GM18951 (cell line): ENCODE measurements around the gene PLGLB1.
"Not testable (repeated sequence)": the region's sequence is repeated elsewhere in the genome, so short reads cannot be mapped to it uniquely, and the experiment has no call there.

Source experiments
- in situ Hi-C: fragments of 300-500 bp; cut with MboI; formaldehyde crosslinking; loops from one replicate; pipeline ENCODE4 v1.12.0; 2022; ENCODE audit warnings: low sequenced_read_pairs, mixed read lengths, inconsistent platforms; ENCODE audit not compliant: unreplicated experiment

PLGLB1 gene

GRCh38 chr2:87021744-87022143 lies at the start of gene PLGLB1:
TSS of gene PLGLB1 (minus strand) at chr2:87021844. CDS start at chr2:87021783, 61 bp downstream.
- in situ Hi-C loops: not testable (repeated sequence)

- in situ Hi-C loops: loop anchor here (25.0 kb wide), 1 partner anchor 327 kb away; no protein-coding TSS in a partner anchor
Observed at GRCh38 chr2:87064305-87064704, 42.7 kb upstream of the PLGLB1 start.

DNA sequence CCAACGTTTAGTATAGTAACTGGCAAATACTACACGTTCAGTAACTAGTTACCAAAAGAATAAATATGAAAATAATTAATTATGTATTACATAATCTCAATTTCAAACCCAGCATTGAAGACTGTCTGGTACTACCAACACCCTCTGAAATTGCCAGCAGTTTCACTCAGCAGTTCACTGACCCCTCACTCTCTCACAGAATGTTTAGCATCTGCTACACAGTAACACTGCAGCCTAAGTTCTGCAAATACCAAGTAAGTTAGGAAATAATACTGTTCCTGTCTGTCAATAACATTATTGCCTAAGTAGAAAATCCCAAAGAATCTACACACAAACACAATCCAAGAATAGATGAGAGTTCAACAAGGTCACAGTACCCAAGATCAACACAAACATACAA lies 41.8 kb upstream of the PLGLB1 start:
- in situ Hi-C loops: loop anchor here (25.0 kb wide), 1 partner anchor 326 kb away; no protein-coding TSS in a partner anchor

GRCh38 chr2:87061519-87061918 lies 39.9 kb upstream of the PLGLB1 start:
- in situ Hi-C loops: loop anchor here (25.0 kb wide), 1 partner anchor 324 kb away; no protein-coding TSS in a partner anchor

DNA sequence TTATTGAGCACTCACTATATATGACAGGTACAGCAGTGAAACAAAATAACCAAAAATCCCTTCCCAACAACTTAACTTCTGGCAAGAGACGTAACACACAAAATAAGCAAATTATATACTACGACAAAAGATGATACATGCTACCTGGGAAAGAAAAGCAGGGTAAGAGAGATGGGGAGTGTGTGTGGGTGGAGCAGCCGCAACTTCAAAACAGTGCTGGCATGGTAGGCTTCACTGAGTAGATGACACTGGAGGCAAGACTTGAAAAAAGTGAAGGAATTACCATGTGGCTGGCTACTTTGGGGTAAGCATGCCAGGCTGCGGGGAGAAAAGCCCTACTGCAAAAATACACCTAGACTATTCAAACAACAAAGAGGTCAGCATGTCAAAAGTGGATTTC lies 36.0 kb upstream of the PLGLB1 start:
- in situ Hi-C loops: loop anchor here (25.0 kb wide), 1 partner anchor 320 kb away; no protein-coding TSS in a partner anchor

DNA sequence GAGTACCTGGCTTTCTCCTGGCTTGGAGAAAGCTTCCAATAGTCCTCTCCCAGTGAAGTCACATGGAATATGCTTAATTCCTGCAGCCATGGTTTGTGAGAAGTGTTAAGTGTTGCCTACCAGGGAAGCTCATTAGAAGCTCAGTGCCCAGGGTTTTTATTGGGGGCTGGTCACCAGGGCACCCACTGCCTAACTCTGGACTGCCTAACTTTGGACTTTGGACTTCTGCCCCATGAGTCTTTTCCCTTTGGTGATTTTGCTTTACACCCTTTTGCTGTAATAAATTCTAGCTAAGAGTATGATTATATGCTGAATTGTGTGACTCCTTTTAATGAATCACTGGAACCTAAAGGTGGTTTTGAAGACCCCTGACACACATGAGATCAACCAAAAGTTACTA lies 35.2 kb upstream of the PLGLB1 start:
- in situ Hi-C loops: loop anchor here (25.0 kb wide), 1 partner anchor 320 kb away; no protein-coding TSS in a partner anchor

DNA sequence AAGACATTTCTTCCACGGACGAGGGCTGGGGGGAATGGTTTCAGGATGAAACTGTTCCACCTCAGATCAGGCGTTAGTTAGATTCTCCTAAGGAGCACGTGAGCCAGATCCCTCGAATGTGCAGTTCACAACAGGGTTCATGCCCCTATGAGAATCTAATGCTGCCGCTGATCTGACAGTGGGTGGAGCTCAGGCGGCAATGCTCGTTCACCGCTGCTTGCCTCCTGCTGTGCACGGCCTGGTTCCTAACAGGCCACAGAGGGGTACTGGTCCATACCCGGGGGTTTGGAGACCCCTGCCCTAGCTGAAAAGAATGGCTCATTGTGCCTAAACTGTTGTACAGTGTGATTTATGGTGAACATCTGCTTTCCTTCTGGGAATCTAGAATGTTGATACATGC lies 34.8 kb upstream of the PLGLB1 start:
- in situ Hi-C loops: loop anchor here (25.0 kb wide), 1 partner anchor 319 kb away; no protein-coding TSS in a partner anchor

DNA sequence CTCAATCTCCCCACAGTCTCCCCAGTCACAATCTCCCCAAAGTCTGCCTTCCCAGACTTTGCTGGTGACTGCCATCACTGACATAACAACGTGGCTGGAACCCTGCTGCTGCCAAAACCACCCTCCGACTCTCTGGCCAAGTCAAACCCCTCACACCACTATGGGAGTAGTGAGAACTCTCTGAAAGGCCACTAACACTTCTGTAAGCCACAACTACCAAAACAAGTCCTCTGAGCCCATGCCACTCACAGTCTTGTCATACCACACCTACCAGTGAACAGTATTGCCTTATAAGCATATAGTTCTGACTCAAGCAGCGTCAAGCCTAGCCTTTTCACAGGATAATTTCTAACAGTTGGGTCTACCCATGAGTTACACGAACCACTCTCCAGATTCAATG lies 32.7 kb upstream of the PLGLB1 start:
- in situ Hi-C loops: loop anchor here (25.0 kb wide), 1 partner anchor 317 kb away; no protein-coding TSS in a partner anchor

- in situ Hi-C loops: not testable (repeated sequence)
Observed at GRCh38 chr2:87041321-87041978, 19.8 kb upstream of the PLGLB1 start.

- in situ Hi-C loops: not testable (repeated sequence)
Observed at GRCh38 chr2:87028607-87029006, 7.0 kb upstream of the PLGLB1 start.

GRCh38 chr2:87026816-87027215 lies 5.2 kb upstream of the PLGLB1 start:
- in situ Hi-C loops: not testable (repeated sequence)

DNA sequence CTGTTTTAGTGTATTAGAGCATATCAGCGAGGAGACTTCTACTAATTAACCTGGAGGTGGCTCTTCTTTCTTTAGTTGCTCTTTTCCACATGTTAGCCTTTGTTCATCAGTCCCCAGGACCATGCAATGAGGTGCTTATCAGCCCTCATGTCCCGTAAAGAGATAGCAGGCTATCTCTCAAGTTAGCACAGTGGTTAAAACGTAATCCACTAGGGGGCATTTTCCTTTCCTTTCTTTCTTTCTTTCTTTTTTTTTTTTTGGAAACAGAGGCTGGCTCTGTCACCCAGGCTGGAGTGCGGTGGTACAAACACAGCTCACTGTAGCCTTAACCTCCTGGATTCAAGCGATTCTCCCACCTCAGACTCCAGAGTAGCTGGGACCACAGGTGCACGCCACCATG lies 4.3 kb upstream of the PLGLB1 start:
- in situ Hi-C loops: not testable (repeated sequence)

- in situ Hi-C loops: not testable (repeated sequence)
Observed at GRCh38 chr2:87023988-87024615, 2.5 kb upstream of the PLGLB1 start.

- in situ Hi-C loops: not testable (repeated sequence)
Observed at GRCh38 chr2:87021043-87021442, 601 bp downstream of the PLGLB1 start.

GRCh38 chr2:87019053-87019452 lies 2.6 kb downstream of the PLGLB1 start:
- in situ Hi-C loops: not testable (repeated sequence)

GRCh38 chr2:87014489-87015169 lies 7.0 kb downstream of the PLGLB1 start:
- in situ Hi-C loops: not testable (repeated sequence)

DNA sequence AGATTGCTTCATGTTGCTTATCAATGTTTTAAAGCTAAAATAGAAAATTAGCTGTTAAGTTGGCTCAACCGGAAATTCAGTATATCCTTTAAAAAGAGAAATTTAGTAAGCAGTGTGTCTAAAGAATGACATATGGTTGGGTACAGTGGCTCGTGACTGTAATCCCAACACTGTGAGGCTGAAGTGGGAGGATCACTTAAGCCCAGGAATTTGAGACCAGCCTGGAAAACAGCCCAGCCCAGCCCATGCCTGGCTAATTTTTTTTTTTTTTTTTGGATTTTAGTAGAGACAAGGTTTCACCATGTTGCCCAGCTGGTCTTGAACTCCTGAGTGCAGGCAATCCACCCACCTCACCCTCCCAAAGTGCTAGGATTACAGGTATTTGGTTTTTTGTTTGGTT lies 17.2 kb downstream of the PLGLB1 start:
- in situ Hi-C loops: not testable (repeated sequence)
